ENCODE results near the gene GSAP. TPM values are rescaled to one million over a fixed set of nuclear protein-coding genes. Genes with fewer than 3 reads are reported as not detected.

The GSAP gene
- total RNA-seq, 4 donors from 2014 or later, result 20.8 to 29.1 (median 24.4) TPM

GRCh38 chr7:77326131-77326530 is 90.0 kb downstream of the GSAP start:
- ATAC-seq (ENCODE audit: low FRiP score) (no peak), DNase-seq (ENCODE audit: low spot score) (no peak)
- TF ChIP-seq, protein P1, sequence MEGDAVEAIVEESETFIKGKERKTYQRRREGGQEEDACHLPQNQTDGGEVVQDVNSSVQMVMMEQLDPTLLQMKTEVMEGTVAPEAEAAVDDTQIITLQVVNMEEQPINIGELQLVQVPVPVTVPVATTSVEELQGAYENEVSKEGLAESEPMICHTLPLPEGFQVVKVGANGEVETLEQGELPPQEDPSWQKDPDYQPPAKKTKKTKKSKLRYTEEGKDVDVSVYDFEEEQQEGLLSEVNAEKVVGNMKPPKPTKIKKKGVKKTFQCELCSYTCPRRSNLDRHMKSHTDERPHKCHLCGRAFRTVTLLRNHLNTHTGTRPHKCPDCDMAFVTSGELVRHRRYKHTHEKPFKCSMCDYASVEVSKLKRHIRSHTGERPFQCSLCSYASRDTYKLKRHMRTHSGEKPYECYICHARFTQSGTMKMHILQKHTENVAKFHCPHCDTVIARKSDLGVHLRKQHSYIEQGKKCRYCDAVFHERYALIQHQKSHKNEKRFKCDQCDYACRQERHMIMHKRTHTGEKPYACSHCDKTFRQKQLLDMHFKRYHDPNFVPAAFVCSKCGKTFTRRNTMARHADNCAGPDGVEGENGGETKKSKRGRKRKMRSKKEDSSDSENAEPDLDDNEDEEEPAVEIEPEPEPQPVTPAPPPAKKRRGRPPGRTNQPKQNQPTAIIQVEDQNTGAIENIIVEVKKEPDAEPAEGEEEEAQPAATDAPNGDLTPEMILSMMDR (IDR thresholded peaks at IDR 0.05), result no peak

GRCh38 chr7:77321300-77321699 is 94.8 kb downstream of the GSAP start:
- ATAC-seq (ENCODE audit: low FRiP score) (no peak), DNase-seq (ENCODE audit: low spot score) (no peak)
- TF ChIP-seq, protein P1 (IDR thresholded peaks at IDR 0.05), result no peak

- no peak for ATAC-seq (ENCODE audit: low FRiP score)
- TF ChIP-seq, protein P1 (IDR thresholded peaks at IDR 0.05), result no peak
- DNase-seq (ENCODE audit: low spot score), result no peak
Observed at GRCh38 chr7:77320714-77321113, 95.4 kb downstream of the GSAP start.

DNA sequence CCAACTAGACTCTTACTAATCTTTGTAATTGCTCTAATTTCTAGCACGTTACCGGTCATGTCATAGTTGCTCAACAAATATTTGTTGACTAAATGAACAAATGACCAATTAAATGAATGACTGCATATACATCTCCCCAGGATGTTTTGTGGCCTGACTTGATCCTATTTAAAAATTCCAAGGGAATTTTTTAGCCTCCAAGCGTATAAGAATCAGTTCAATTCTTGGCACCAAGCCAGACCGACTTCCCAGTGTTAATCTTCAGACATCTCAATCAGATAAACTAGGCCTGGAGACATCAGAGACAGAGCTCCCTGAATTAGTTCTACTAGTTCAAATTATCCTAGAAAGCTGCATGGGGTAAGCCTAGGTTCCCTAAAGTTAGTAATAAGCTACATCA is 96.0 kb downstream of the GSAP start:
- ATAC-seq (ENCODE audit: low FRiP score) (no peak), DNase-seq (ENCODE audit: low spot score) (no peak)
- TF ChIP-seq, protein P1 (IDR thresholded peaks at IDR 0.05), result no peak

GRCh38 chr7:77318019-77318418 is 98.1 kb downstream of the GSAP start:
- TF ChIP-seq, protein P1 (IDR thresholded peaks at IDR 0.05), result no peak
- no peak for DNase-seq (ENCODE audit: low spot score)
- no peak for ATAC-seq (ENCODE audit: low FRiP score)

DNA sequence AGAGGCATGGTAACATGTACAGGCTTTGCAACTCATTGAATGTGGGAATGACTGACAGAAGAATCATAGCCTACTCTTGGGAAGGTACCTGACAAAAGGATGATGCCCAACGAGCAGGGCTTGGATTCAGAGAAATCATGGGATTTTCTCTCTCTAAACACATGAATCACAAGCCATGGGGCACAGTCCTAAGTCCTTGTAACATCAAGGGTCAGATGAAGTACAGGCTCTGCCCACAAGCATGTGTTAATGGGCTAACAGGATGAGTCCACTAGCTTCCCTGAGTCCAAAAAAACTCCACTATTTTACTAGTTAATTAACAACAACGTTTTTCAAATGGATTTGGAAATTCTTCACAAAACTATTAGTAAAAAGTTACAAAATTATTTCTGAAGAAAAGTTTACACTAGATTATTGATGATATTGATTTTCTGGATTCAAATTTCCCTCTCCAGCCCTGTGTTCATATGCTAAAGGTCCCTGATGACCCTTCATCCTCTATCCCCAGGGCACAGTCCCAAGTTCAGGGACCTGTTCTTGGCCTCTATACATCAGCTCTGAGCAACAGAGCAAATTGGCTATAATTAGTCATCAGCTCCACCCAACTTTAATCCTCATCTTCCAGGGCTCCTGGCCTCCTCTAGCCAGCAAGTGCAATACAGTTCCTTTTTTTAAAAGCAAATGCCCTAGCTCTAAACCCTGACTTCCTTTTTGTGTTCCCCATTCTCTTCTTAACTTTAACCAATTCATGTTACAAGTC is 99.8 kb downstream of the GSAP start:
- DNase-seq (ENCODE audit: low spot score) (no peak), ATAC-seq (ENCODE audit: low FRiP score) (no peak)
- TF ChIP-seq, protein P1 (IDR thresholded peaks at IDR 0.05), result no peak

DNA sequence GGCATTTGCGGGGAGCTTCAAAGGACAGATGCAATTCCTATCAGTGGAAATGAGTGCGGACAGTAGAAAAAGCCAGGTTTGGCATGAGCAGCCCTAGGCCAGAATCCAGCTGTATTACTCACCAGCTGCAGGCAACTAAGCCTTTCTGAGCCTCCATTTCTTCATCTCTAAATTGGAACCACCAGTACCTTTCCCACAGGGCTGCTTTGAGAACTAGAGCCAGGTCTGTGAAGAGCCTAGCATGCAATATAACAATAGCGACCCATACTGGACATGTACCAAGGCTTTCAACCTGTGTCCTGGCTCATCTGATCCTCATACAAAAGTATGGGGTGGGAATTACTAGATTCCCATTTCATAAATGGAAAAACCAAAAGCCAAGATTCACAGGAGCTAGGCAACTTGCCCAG is 101.0 kb downstream of the GSAP start:
- DNase-seq (ENCODE audit: low spot score) (no peak), ATAC-seq (ENCODE audit: low FRiP score) (peak; percentile 64)
- TF ChIP-seq, protein P1 (IDR thresholded peaks at IDR 0.05), result no peak

Data from omental fat pad (tissue), 4 donors.